HepG2 (cell line): ENCODE data around the gene FBRSL1. TPM values are rescaled to one million over a fixed set of nuclear protein-coding genes. Genes with fewer than 3 reads are reported as not detected.

Experiments
- ATAC-seq: fragments of 200-7000 bp; cut with Tn5 transposase; 3 replicates; pipeline ENCODE4 v1.9.1; 2020; ENCODE audit warnings: mild to moderate bottlenecking, moderate library complexity
- BruUV-seq: library from RNA; stranded (reverse); fragments of 400-500 nt; replicated peaks from 2 replicates; lab custom pipeline; 2021; lab: Mats Ljungman, UMichigan
- CTCF ChIA-PET: fragments of 300-600 bp; formaldehyde crosslinking; extraction: SDS; loops from one replicate; lab custom pipeline; 2021; ENCODE audit warnings: low total read pairs, inconsistent platforms, low intra/inter-chr PET ratio; lab: Yijun Ruan, JAX
- POLR2A ChIA-PET: fragments of 350-600 bp; sonication (Branson Sonifier 250); formaldehyde crosslinking; loops from one replicate; lab custom pipeline; 2020; ENCODE audit warnings: antibody characterized with exemption, inconsistent platforms; lab: Yijun Ruan, JAX
- DNase-seq: peaks from one replicate; pipeline ENCODE4 v3.0.0-alpha.2; 2015; ENCODE audit warnings: low spot score
- FAIRE-seq: peaks from 3 replicates; lab custom pipeline; 2011; peaks lifted over from hg19 to GRCh38; lab: Jason Lieb, UNC
- H2AFZ ChIP-seq: one replicate; pipeline ENCODE4 v1.6.1; 2011; ENCODE audit warnings: low read length, inconsistent platforms
- H3K27ac ChIP-seq: fragments of 300-600 bp; 3 replicates; pipeline ENCODE4 v1.8.0; 2011; ENCODE audit warnings: mixed run types, mild to moderate bottlenecking, mixed read lengths, low read length, inconsistent platforms; ENCODE audit not compliant: insufficient read depth; ENCODE audit errors: extremely low read length
- H3K27me3 ChIP-seq, 2 experiments: fragments of 200-600 bp in 1 of 2; 2 replicates in 1 of 2; 3 replicates in 1 of 2; pipeline versions ENCODE4 v1.6.0 to v1.8.0; 2011; ENCODE audit warnings: low read length in 2 of 2, mild to moderate bottlenecking in 2 of 2, moderate library complexity in 2 of 2, inconsistent platforms in 1 of 2; ENCODE audit not compliant: insufficient read depth in 2 of 2, control insufficient read depth in 1 of 2
- H3K36me3 ChIP-seq, 2 experiments: fragments of 200-600 bp in 1 of 2; replicated peaks in 1 of 2; 2 replicates in 1 of 2; 3 replicates in 1 of 2; pipeline versions ENCODE4 v1.5.1 to v1.8.0; 2011; ENCODE audit warnings: low read length in 2 of 2, inconsistent platforms in 1 of 2; ENCODE audit not compliant: insufficient read depth in 2 of 2, control insufficient read depth in 1 of 2
- H3K4me1 ChIP-seq: 2 replicates; pipeline ENCODE4 v1.5.1; 2012; ENCODE audit warnings: low read length, inconsistent platforms; ENCODE audit not compliant: insufficient read depth
- H3K4me2 ChIP-seq: 2 replicates; pipeline ENCODE4 v1.6.0; 2011; ENCODE audit warnings: low read depth, low read length, inconsistent platforms
- H3K4me3 ChIP-seq, 3 experiments: fragments of 200-600 bp in 1 of 3; sonication (generic), shearing (Covaris generic) in 1 of 3; replicated peaks in 1 of 3; 2 replicates each; pipeline ENCODE4 v1.5.1; 2011 to 2016; ENCODE audit warnings: low read length in 3 of 3, inconsistent platforms in 2 of 3, low read depth in 2 of 3, mild to moderate bottlenecking in 2 of 3, control low read depth in 1 of 3, mixed read lengths in 1 of 3; ENCODE audit not compliant: insufficient read depth in 1 of 3
- H3K79me2 ChIP-seq: one replicate; pipeline ENCODE4 v1.6.1; 2011; ENCODE audit warnings: low read length, inconsistent platforms; ENCODE audit not compliant: insufficient read depth
- H3K9ac ChIP-seq: 2 replicates; pipeline ENCODE4 v1.6.0; 2011; ENCODE audit warnings: mild to moderate bottlenecking, low read depth, low read length, inconsistent platforms; ENCODE audit not compliant: insufficient read depth
- H3K9me3 ChIP-seq: 2 replicates; pipeline ENCODE4 v1.5.1; 2012; ENCODE audit warnings: mild to moderate bottlenecking, low read length
- H4K20me1 ChIP-seq: 2 replicates; pipeline ENCODE4 v1.6.0; 2011; ENCODE audit warnings: inconsistent platforms, mild to moderate bottlenecking, low read length, moderate library complexity; ENCODE audit not compliant: insufficient read depth
- CEBPB ChIP-seq: IDR thresholded peaks from 2 replicates; pipeline ENCODE4 v1.6.1; 2011; ENCODE audit warnings: low read depth, low read length, improper control_type of control experiment, borderline replicate concordance
- HNRNPL ChIP-seq: fragments of 200-400 bp; formaldehyde crosslinking; IDR thresholded peaks from 2 replicates; pipeline ENCODE4 v1.6.1; 2017; ENCODE audit warnings: mild to moderate bottlenecking, low read depth, low read length
- YY1 ChIP-seq: IDR thresholded peaks from 2 replicates; pipeline ENCODE4 v1.6.1; 2011; ENCODE audit warnings: low read length, low read depth, moderate library complexity, mild to moderate bottlenecking; ENCODE audit not compliant: insufficient read depth, insufficient replicate concordance
- ZNF263 ChIP-seq: sonication (generic); formaldehyde crosslinking; IDR thresholded peaks from 2 replicates; pipeline ENCODE4 v1.4.0; 2020; ENCODE audit warnings: missing genetic modification reagents
- WGBS: methylation state at CpG from one replicate; pipeline ENCODE4 v1.1.6; 2017; ENCODE audit warnings: low lambda C conversion rate; 5-methylcytosine and 5-hydroxymethylcytosine counted together
- in situ Hi-C: cut with HindIII; loops from 2 replicates; pipeline ENCODE4 v1.10.0; 2017; ENCODE audit warnings: low pct_unique_long_range_greater_than_20kb; ENCODE audit not compliant: extremely low pct_ligation_motif_present
- intact Hi-C: fragments of 100-400 bp; cut with micrococcal nuclease; formaldehyde crosslinking; loops from one replicate; pipeline ENCODE4 v1.10.0; 2022; ENCODE audit not compliant: unreplicated experiment
- polyA plus RNA-seq, 8 experiments: library from polyadenylated mRNA; depleted of rRNA in 3 of 8; stranded (reverse) in 7 of 8; unstranded in 1 of 8; fragments of >200 nt; fragmentation: Illumina TruSeq in 4 of 8; extraction: Trizol in 4 of 8; gene quantifications; 2 replicates each; pipeline versions ENCODE4 v1.2.1 to v1.2.3, GENCODE V29; 2011 to 2016; ENCODE audit warnings: low read depth in 4 of 8, missing spikeins in 1 of 8, mixed read lengths in 1 of 8; ENCODE audit not compliant: insufficient read depth in 1 of 8
- total RNA-seq, 5 experiments: library from RNA; depleted of rRNA; stranded (reverse); fragments of >200 nt; fragmentation: Illumina TruSeq; extraction: Trizol; gene quantifications; 2 replicates each; pipeline ENCODE4 v1.2.3, GENCODE V29; 2016; ENCODE audit warnings: low read depth in 1 of 5
- TF ChIP-seq, protein P1 (sequence below): fragments of 450-650 bp; IDR thresholded peaks from 2 replicates; pipeline ENCODE4 v1.6.1; 2016

The FBRSL1 gene
- total and polyA plus RNA-seq, 2 of the 13 experiments (the other 11 are each of a cell fraction or from before 2014, with no cell fraction given), result 3.6 to 7.9 TPM

DNA sequence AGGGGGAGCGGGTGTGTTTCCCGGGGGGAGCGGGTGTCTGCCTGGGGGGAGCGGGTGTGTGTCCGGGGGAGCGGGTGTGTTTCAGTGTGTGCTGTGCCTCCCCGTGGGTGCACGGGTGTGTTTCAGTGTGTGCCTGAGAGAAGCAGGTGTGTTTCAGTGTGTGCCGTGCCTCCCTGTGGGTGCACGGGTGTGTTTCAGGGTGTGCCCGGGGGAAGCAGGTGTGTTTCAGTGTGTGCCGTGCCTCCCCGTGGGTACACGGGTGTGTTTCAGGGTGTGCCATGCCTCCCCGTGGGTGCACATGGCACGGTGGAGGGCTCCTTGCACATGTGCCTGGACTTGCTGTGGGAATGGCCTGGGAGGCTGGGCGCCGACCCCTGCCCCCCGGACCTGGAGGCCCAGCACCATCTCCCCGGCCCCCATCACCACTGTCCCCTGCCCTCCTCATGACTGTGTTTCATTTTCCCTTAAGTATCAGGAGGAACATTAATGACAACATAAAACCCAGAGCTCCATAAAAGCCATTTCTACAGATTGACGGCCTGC lies 38.7 kb downstream of the FBRSL1 start:
- POLR2A ChIA-PET, result no interaction called here
- FAIRE-seq, result no peak
- TF ChIP-seq, protein P1, sequence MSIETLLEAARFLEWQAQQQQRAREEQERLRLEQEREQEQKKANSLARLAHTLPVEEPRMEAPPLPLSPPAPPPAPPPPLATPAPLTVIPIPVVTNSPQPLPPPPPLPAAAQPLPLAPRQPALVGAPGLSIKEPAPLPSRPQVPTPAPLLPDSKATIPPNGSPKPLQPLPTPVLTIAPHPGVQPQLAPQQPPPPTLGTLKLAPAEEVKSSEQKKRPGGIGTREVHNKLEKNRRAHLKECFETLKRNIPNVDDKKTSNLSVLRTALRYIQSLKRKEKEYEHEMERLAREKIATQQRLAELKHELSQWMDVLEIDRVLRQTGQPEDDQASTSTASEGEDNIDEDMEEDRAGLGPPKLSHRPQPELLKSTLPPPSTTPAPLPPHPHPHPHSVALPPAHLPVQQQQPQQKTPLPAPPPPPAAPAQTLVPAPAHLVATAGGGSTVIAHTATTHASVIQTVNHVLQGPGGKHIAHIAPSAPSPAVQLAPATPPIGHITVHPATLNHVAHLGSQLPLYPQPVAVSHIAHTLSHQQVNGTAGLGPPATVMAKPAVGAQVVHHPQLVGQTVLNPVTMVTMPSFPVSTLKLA, result peak; percentile 32; the same call in 1 of the 2 replicates
- TF ChIP-seq ZNF263 (CRISPR knock-in tag) (no peak), CEBPB (no peak)
- no peak for ATAC-seq
- BruUV-seq, result no TSS peak
- H3K27ac ChIP-seq, result no peak overlapping the region
- no peak overlapping the region for H3K4me2 ChIP-seq
- peaks cover 0 to 1% of the 10 kb centered on the region in 2 experiments; a peak in 1 of 5 replicates for H3K36me3 ChIP-seq
- WGBS, result 94% methylated on average over 14 of the region's 21 CpGs
- no peak for DNase-seq
- no peak overlapping the region for H3K9ac ChIP-seq
- CTCF ChIA-PET, result no interaction called here
- no peaks in the 10 kb centered on the region for H3K27me3 ChIP-seq
- H3K4me3 ChIP-seq, result no peak overlapping the region
- H2AFZ ChIP-seq, result no peak overlapping the region
- in situ Hi-C loops (no loop called here), intact Hi-C loops (no loop called here)
- no peaks in the 10 kb centered on the region for H3K79me2 ChIP-seq
- H3K9me3 ChIP-seq, result peaks cover 15% of the 10 kb centered on the region
- H3K4me1 ChIP-seq, result no peaks in the 10 kb centered on the region; the same call in 1 of the 2 replicates
- peaks cover 8% of the 10 kb centered on the region; the same call in 1 of the 2 replicates for H4K20me1 ChIP-seq

DNA sequence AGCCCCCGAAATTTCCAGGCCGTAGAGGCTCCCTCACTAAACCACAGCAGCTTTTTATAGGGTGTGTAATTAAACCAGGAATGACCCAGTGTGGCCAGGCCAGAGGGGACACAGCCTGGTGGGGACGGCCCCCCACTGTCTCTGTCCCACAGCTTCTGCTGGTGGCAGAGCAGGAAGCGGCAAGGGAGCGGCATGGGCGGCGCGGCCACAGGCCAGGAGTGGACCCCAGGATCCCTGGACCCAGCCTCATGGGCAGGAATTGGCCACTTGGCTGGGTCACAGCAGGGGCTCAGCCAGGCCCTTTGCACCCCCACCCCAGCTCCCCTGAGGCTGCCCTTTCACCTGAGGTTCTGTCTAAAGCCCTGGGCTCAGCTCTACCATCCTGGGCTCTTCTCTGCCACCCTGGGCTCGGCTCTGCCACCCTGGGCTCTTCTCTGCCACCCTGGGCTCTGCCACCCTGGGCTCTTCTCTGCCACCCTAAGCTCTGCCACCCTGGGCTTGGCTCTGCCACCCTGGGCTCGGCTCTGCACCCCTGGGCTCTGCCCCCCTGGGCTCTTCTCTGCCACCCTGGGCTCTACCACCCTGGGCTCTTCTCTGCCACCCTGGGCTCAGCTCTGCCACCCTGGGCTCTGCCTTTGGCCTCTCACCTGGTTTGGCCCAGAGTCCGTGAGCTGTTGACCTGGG lies 39.3 kb downstream of the FBRSL1 start:
- Histone ChIP-seq H3K9ac (no peak overlapping the region), H3K27me3 (no peaks in the 10 kb centered on the region), H4K20me1 (peaks cover 3% of the 10 kb centered on the region; the same call in 1 of the 2 replicates), H3K4me3 (no peak overlapping the region), H3K9me3 (peaks cover 17% of the 10 kb centered on the region), H3K27ac (no peak overlapping the region), H2AFZ (no peak overlapping the region), H3K4me2 (no peak overlapping the region), H3K79me2 (no peaks in the 10 kb centered on the region), H3K4me1 (no peaks in the 10 kb centered on the region), H3K36me3 (peaks cover 0 to 1% of the 10 kb centered on the region in 2 experiments; a peak in 1 of 5 replicates)
- in situ Hi-C loops (no loop called here), intact Hi-C loops (no loop called here)
- DNase-seq (no peak), ATAC-seq (no peak), FAIRE-seq (no peak)
- ChIA-PET CTCF (no interaction called here), POLR2A (no interaction called here)
- 92% methylated on average over 5 of the region's 11 CpGs for WGBS
- no TSS peak for BruUV-seq
- TF ChIP-seq HNRNPL, result peak; percentile 97
- TF ChIP-seq YY1, result no peak
